A673 (cell line): ENCODE measurements around the gene ZNF860. TPM values are rescaled to one million over a fixed set of nuclear protein-coding genes. Genes with fewer than 3 reads are reported as not detected.

ENCODE experiments used
- BruUV-seq: library from RNA; stranded (reverse); fragments of 400-500 nt; replicated peaks from 2 replicates; lab custom pipeline; 2021; lab: Mats Ljungman, UMichigan
- CTCF ChIA-PET: fragments of 300-600 bp; sonication (Branson Sonifier 250); formaldehyde crosslinking; loops from one replicate; lab custom pipeline; 2022; ENCODE audit warnings: antibody characterized with exemption; lab: Charles Lee
- POLR2A ChIA-PET: fragments of 300-600 bp; sonication (Branson Sonifier 250); formaldehyde crosslinking; loops from one replicate; lab custom pipeline; 2022; ENCODE audit warnings: antibody characterized with exemption; ENCODE audit not compliant: low non-redundant PET; lab: Charles Lee
- DNase-seq: peaks from one replicate; pipeline ENCODE4 v3.0.0-alpha.2; 2015; ENCODE audit warnings: low spot score
- H3K27ac ChIP-seq: fragments of 200-600 bp; sonication (generic); 2 replicates; pipeline ENCODE4 v1.5.1; 2016; ENCODE audit warnings: mixed run types, low read depth, mild to moderate bottlenecking, mixed read lengths, antibody characterized with exemption, low read length; ENCODE audit not compliant: poor library complexity, severe bottlenecking
- H3K27me3 ChIP-seq: fragments of 200-600 bp; sonication (generic); replicated peaks from 2 replicates; pipeline ENCODE4 v1.6.1; 2017; ENCODE audit warnings: mixed run types, low read depth, mild to moderate bottlenecking, mixed read lengths, antibody characterized with exemption, low read length; ENCODE audit not compliant: insufficient read depth, poor library complexity
- H3K36me3 ChIP-seq: fragments of 200-600 bp; sonication (generic); 2 replicates; pipeline ENCODE4 v1.6.1; 2016; ENCODE audit warnings: mixed run types, mild to moderate bottlenecking, mixed read lengths, antibody characterized with exemption, low read length; ENCODE audit not compliant: insufficient read depth, poor library complexity, severe bottlenecking
- H3K4me1 ChIP-seq: fragments of 200-600 bp; sonication (generic); 2 replicates; pipeline ENCODE4 v1.6.1; 2017; ENCODE audit warnings: mixed run types, mild to moderate bottlenecking, mixed read lengths, antibody characterized with exemption, low read length; ENCODE audit not compliant: insufficient read depth, poor library complexity, severe bottlenecking
- H3K4me3 ChIP-seq: fragments of 200-600 bp; sonication (generic); 2 replicates; pipeline ENCODE4 v1.5.1; 2016; ENCODE audit warnings: low read depth, mixed run types, mild to moderate bottlenecking, mixed read lengths, low read length; ENCODE audit not compliant: poor library complexity, severe bottlenecking
- H3K9me3 ChIP-seq: fragments of 200-600 bp; sonication (generic); 2 replicates; pipeline ENCODE4 v1.6.1; 2016; ENCODE audit warnings: mixed run types, low read depth, mild to moderate bottlenecking, mixed read lengths, antibody characterized with exemption, low read length; ENCODE audit not compliant: poor library complexity, severe bottlenecking
- EZH2 ChIP-seq: fragments of 200-600 bp; sonication (generic); IDR thresholded peaks from 2 replicates; pipeline ENCODE4 v1.6.1; 2017; ENCODE audit warnings: borderline replicate concordance, low read depth, mild to moderate bottlenecking, mixed read lengths, antibody characterized with exemption, low read length; ENCODE audit not compliant: poor library complexity, severe bottlenecking
- intact Hi-C: fragments of 100-400 bp; cut with micrococcal nuclease; formaldehyde crosslinking; loops from one replicate; pipeline ENCODE4 v1.10.0; 2022; ENCODE audit not compliant: unreplicated experiment
- total RNA-seq: library from RNA; stranded (reverse); gene quantifications from 2 replicates; pipeline ENCODE4 v1.2.3, GENCODE V29; 2021
- TF ChIP-seq, protein P1 (sequence below): fragments of 300-800, 200-600 bp; sonication (generic); conservative IDR thresholded peaks from 2 replicates; pipeline ENCODE4 v1.5.1; 2017; ENCODE audit warnings: low read depth, mild to moderate bottlenecking, antibody characterized with exemption, low read length, moderate library complexity, mixed read lengths

ZNF860 gene
- total RNA-seq, 1 experiment from 2014 or later, result not detected

DNA sequence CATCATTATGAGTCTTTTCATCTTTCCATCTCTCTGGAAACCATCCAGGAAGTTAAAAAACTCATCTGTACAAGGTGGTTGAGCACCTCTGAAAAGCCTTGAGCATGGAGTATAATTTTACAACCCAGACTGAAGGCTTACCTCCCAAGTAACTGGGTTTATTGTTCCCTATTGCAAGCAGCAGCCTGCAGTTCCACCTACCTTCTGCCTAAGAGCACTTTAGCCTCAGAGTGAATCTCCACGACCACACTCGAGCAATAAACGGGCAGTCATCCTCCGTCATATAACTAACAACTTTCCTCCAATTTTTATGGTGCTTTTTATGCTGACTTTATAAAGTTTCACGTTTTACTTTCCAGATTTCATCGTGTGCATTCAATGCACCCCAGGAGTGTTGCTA lies 33.3 kb upstream of the ZNF860 start:
- Histone ChIP-seq H3K36me3 (no peaks in the 10 kb centered on the region), H3K4me3 (no peak overlapping the region), H3K27ac (no peak overlapping the region), H3K9me3 (no peaks in the 10 kb centered on the region), H3K27me3 (no peaks in the 10 kb centered on the region), H3K4me1 (no peaks in the 10 kb centered on the region)
- intact Hi-C loops, result no loop called here
- DNase-seq, result no peak
- no peak for TF ChIP-seq EZH2
- TF ChIP-seq, protein P1, sequence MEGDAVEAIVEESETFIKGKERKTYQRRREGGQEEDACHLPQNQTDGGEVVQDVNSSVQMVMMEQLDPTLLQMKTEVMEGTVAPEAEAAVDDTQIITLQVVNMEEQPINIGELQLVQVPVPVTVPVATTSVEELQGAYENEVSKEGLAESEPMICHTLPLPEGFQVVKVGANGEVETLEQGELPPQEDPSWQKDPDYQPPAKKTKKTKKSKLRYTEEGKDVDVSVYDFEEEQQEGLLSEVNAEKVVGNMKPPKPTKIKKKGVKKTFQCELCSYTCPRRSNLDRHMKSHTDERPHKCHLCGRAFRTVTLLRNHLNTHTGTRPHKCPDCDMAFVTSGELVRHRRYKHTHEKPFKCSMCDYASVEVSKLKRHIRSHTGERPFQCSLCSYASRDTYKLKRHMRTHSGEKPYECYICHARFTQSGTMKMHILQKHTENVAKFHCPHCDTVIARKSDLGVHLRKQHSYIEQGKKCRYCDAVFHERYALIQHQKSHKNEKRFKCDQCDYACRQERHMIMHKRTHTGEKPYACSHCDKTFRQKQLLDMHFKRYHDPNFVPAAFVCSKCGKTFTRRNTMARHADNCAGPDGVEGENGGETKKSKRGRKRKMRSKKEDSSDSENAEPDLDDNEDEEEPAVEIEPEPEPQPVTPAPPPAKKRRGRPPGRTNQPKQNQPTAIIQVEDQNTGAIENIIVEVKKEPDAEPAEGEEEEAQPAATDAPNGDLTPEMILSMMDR, result no peak
- POLR2A ChIA-PET, result no interaction called here
- BruUV-seq, result no TSS peak
- CTCF ChIA-PET, result no interaction called here

DNA sequence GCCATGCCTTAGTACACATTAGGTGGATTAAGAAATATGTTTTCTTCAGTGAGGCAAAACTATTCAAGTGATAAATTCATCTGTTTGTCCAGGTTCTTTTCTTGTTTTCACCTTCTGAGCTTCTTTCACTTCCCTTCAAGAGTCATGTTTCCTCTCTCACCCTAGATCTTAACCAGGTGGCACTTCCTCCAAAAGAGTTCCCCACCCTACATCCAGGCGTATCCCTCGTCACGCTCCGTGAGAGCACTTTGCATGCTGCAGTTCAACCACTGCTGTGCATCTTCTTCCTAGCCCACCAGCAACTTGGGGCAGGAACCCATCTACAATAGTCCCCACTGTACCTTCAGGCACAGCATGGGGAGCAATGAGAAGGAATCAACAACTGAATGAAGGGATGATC lies 29.3 kb upstream of the ZNF860 start:
- BruUV-seq, result no TSS peak

DNA sequence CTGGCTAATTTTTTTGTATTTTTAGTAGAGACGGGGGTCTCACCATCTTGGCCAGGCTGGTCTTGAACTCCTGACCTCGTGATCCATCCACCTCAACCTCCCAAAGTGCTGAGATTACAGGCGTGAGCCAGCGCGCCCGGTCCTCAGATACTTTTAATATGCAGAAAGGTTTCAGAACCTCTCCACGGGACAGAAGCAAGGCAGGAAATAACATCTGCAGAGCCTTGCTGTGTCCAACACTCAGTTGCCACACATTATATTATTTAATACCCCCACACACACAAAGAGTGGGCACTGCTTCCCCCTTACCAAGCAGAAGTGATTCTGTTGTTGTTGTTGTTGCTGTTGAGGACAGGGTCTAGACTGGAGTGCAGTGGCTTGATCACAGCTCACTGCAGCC lies 28.5 kb upstream of the ZNF860 start:
- H3K27ac ChIP-seq, result no peak overlapping the region
- ChIA-PET CTCF (no interaction called here), POLR2A (no interaction called here)
- no peak overlapping the region for H3K4me3 ChIP-seq
- TF ChIP-seq EZH2, result no peak
- TF ChIP-seq, protein P1, result no peak
- intact Hi-C loops, result no loop called here
- H3K4me1 ChIP-seq, result no peaks in the 10 kb centered on the region
- H3K27me3 ChIP-seq, result no peaks in the 10 kb centered on the region
- H3K9me3 ChIP-seq, result peaks cover 5% of the 10 kb centered on the region
- no peaks in the 10 kb centered on the region for H3K36me3 ChIP-seq
- no TSS peak for BruUV-seq
- no peak for DNase-seq

More for the DNA sequence above, 29.3 kb upstream of the ZNF860 start:
- intact Hi-C loops, result no loop called here
- CTCF ChIA-PET, result no interaction called here
- no peaks in the 10 kb centered on the region for H3K36me3 ChIP-seq
- no peak overlapping the region for H3K27ac ChIP-seq
- no peak overlapping the region for H3K4me3 ChIP-seq
- H3K9me3 ChIP-seq, result peaks cover 5% of the 10 kb centered on the region
- POLR2A ChIA-PET, result no interaction called here
- no peak for DNase-seq
- no peaks in the 10 kb centered on the region for H3K4me1 ChIP-seq
- H3K27me3 ChIP-seq, result no peaks in the 10 kb centered on the region
- no peak for TF ChIP-seq EZH2
- TF ChIP-seq, protein P1, result no peak
